ENCODE measurements around the gene RXRG.

DNA sequence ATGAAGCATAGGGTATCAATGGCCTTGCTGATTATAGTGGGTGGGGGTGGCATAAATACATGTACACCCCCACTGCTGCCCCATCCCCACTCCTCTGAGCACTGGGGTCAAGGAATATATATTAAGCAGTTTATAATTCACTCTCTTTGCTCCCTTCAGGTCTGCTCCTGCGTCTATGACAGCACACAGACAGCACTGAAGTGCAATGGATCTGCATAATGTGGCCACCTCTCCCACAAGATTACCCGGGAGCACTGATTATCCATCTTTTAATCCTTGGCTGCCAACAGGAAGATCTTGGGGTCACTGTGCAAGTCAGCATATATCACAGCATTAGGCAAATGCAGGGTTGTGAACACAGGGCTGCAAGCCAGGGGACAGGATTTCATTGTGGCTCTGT lies 19.3 kb downstream of the RXRG start:
- TF ChIP-seq, protein P1, sequence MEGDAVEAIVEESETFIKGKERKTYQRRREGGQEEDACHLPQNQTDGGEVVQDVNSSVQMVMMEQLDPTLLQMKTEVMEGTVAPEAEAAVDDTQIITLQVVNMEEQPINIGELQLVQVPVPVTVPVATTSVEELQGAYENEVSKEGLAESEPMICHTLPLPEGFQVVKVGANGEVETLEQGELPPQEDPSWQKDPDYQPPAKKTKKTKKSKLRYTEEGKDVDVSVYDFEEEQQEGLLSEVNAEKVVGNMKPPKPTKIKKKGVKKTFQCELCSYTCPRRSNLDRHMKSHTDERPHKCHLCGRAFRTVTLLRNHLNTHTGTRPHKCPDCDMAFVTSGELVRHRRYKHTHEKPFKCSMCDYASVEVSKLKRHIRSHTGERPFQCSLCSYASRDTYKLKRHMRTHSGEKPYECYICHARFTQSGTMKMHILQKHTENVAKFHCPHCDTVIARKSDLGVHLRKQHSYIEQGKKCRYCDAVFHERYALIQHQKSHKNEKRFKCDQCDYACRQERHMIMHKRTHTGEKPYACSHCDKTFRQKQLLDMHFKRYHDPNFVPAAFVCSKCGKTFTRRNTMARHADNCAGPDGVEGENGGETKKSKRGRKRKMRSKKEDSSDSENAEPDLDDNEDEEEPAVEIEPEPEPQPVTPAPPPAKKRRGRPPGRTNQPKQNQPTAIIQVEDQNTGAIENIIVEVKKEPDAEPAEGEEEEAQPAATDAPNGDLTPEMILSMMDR (conservative IDR thresholded peaks at IDR 0.05), result no peak
- TF ChIP-seq ZFX (IDR thresholded peaks at IDR 0.05), result no peak

All from C4-2B (cell line).